ENCODE results near the gene YAF2.

- TF ChIP-seq JUND (CRISPR knock-in tag; IDR thresholded peaks at IDR 0.05) (no peak), REST (IDR thresholded peaks at IDR 0.05; ENCODE audit: borderline replicate concordance in 1 of 2, low read depth in 1 of 2, low read length in 2 of 2) (no peak), POLR2AphosphoS5 (IDR thresholded peaks at IDR 0.05; ENCODE audit: low read depth, low read length) (no peak), ZBTB21 (CRISPR knock-in tag; IDR thresholded peaks at IDR 0.05) (no peak), KDM1A (CRISPR knock-in tag; IDR thresholded peaks at IDR 0.05) (peak; percentile 87), NFYB (CRISPR knock-in tag; IDR thresholded peaks at IDR 0.05) (peak; percentile 68), XRCC5 (optimal IDR thresholded peaks at IDR 0.05; ENCODE audit: low read length) (no peak), EED (CRISPR knock-in tag; IDR thresholded peaks at IDR 0.05) (no peak), ZNF691 (CRISPR knock-in tag; IDR thresholded peaks at IDR 0.05; ENCODE audit: borderline replicate concordance, low read depth) (no peak)
- TF ChIP-seq, protein P1, sequence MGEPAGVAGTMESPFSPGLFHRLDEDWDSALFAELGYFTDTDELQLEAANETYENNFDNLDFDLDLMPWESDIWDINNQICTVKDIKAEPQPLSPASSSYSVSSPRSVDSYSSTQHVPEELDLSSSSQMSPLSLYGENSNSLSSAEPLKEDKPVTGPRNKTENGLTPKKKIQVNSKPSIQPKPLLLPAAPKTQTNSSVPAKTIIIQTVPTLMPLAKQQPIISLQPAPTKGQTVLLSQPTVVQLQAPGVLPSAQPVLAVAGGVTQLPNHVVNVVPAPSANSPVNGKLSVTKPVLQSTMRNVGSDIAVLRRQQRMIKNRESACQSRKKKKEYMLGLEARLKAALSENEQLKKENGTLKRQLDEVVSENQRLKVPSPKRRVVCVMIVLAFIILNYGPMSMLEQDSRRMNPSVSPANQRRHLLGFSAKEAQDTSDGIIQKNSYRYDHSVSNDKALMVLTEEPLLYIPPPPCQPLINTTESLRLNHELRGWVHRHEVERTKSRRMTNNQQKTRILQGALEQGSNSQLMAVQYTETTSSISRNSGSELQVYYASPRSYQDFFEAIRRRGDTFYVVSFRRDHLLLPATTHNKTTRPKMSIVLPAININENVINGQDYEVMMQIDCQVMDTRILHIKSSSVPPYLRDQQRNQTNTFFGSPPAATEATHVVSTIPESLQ (CRISPR knock-in tag; conservative IDR thresholded peaks at IDR 0.05): no peak
- TF ChIP-seq, protein P2, sequence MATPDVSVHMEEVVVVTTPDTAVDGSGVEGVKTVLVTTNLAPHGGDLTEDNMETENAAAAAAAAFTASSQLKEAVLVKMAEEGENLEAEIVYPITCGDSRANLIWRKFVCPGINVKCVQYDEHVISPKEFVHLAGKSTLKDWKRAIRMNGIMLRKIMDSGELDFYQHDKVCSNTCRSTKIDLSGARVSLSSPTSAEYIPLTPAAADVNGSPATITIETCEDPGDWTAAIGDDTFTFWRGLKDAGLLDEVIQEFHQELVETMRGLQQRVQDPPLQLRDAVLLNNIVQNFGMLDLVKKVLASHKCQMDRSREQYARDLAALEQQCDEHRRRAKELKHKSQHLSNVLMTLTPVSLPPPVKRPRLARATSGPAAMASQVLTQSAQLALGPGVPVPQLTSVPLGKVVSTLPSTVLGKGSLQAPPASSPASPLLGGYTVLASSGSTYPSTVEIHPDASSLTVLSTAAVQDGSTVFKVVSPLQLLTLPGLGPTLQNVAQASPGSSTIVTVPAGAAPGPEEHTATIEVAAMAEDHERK (CRISPR knock-in tag; IDR thresholded peaks at IDR 0.05; ENCODE audit: low read depth): no peak
- TF ChIP-seq, protein P3, sequence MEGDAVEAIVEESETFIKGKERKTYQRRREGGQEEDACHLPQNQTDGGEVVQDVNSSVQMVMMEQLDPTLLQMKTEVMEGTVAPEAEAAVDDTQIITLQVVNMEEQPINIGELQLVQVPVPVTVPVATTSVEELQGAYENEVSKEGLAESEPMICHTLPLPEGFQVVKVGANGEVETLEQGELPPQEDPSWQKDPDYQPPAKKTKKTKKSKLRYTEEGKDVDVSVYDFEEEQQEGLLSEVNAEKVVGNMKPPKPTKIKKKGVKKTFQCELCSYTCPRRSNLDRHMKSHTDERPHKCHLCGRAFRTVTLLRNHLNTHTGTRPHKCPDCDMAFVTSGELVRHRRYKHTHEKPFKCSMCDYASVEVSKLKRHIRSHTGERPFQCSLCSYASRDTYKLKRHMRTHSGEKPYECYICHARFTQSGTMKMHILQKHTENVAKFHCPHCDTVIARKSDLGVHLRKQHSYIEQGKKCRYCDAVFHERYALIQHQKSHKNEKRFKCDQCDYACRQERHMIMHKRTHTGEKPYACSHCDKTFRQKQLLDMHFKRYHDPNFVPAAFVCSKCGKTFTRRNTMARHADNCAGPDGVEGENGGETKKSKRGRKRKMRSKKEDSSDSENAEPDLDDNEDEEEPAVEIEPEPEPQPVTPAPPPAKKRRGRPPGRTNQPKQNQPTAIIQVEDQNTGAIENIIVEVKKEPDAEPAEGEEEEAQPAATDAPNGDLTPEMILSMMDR (CRISPR knock-in tag; IDR thresholded peaks at IDR 0.05): no peak
Observed at GRCh38 chr12:42140901-42141300, 97.1 kb downstream of the YAF2 start.

Data from HepG2 (cell line).